Limb (tissue), 2 donors: ENCODE data around the gene DUSP15.

Experiments used
- DNase-seq, 2 donors: peaks; one replicate each; pipeline ENCODE4 v3.0.0-alpha.2; 2016; ENCODE audit errors: extremely low spot score in 2 of 2

Gene DUSP15

DNA sequence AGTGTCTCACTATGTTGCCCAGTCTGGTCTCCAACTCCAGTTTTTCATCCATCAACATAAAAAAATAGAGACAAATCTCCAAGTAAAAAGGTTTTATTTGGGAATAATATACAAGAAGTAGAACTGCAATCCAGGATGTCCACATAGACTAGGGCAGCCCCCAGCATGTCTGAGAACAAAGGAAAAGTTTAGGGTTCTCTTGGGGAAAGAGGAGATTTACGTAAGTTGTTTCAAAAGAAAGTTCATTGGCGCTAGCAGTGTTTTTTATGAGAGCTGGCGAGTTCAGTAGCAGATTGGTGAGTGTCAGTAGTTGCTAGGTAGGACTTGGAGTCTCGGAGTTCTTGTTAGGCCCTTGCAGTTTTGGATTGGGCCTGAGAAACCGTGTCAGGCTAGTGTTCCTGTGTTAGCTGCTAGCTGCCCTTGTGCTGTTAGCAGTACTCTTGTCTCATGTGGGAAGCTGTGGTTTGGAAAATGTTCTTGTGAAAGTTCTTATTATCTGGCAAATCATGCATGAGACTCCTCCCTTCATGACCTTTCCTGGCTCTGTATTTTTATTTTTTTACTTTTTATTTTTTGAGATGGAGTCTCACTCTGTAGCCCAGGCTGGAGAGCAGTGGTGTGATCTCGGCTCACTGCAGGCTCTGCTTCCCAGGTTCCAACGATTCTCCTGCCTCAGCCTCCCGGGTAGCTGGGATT, 24.8 kb upstream of the DUSP15 start:
- no peak for DNase-seq

DNA sequence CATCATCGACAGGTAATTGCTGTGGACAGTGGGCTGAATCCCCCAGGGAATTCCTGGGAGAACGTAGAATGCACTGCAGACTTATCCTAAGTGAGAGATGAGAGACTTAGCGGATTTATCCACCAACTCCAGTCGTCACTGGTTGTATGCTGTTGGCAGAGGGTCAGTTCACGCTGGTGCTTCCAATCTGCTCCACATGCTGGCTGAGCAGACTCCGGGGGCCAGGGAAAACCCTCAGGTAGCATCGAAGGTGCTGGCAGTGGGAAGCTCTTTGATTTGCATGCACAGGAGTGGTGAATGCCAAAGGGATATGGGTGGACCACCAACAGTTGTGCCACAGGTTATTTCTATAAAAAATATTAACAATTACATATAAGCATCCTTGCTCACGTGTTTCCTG, 20.3 kb upstream of the DUSP15 start:
- DNase-seq, result no peak

DNA sequence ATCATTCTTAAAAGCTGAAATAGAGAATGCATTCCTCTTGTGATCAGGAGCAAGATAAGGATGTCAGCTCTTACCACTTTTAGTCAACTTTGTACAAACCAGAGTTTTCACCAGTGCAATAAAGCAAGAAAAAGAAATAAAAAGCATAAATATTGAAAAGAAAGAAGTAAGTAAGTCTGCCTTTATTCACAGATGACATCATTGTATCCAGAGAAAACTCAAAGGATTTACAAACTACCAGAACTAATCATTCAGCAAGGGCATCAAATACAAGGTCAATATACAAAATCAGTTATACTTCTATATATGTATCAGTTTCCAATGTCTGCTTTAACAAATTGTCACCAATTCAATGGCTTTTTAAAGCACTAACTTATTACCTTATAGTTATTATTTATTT, 13.5 kb upstream of the DUSP15 start:
- DNase-seq, result no peak

DNA sequence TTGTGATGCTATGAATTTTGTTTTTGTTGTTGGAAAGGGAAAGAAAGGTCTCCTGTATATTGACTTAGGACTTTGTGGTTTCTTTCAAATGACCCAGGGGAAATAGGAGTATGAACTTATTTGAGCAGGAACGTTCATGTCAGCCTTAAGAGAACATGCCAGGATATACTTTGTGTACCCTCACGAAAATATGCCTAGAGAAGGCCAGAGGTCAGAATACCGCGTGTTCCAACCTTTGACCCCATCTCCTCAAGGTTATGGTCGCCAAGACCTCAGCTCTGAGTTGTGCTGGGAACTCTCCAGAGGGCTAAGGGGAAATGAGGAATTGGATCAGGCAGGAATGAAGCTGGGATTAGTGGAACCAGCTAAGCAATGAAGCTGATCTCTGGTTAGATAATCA, 11.6 kb upstream of the DUSP15 start:
- DNase-seq, result no peak

DNA sequence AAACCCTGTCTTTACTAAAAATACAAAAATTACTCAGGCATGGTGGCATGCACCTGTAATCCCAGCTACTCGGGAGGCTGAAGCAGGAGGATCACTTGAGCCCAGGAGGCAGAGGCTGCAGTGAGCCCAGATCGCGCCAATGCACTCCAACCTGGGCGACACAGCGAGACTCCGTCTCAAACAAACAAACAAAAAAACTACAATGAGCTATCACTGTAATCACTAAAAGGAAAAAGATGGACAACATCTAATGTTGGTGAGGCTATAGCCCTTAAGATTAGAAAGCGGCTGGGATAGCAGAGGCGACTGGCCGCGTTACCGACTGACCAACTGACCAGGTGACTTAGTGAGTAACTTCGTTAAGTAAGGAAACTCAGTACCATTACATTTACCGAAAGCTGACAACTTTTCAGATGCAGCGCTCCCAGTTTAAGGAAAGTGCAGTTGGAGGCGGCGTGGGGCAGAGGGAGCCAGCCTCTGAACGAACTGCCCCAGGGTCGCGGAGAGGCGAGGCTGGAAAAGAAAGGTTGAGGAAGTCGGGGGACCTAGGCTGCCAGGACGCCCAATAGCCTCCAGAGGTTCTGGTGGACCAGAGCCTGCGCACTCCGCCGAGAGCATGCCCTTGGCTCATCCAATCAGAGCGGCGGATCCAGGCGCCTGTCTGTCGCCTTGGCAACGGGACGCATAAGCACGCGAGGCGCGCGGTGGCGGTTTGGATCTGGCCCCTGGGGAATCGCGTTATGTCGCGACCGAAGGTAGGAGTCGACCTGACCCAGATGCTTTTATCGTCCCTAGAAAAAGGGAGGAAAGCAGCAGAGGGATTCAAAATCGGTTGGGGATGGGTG, 9.0 kb upstream of the DUSP15 start:
- peak; percentile 88 to 94 for DNase-seq

DNA sequence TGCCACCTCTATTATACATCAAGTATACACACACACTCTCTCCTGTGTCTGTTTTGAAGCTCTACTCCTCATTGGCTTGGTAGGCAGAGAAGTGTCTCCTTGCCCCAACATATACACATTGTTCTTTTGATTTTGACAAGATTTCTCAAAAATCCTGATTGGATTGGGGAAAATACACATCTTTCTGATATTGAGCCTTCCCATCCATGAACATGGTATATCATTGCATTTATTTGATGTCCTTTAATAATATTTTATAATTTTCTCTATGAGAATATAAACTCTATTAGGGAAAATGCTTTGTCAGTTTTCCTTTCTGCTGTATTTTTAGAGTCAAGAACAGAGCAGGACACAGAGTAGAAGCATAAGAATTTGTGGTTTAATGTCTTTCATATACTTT, 7.4 kb upstream of the DUSP15 start:
- no peak for DNase-seq

DNA sequence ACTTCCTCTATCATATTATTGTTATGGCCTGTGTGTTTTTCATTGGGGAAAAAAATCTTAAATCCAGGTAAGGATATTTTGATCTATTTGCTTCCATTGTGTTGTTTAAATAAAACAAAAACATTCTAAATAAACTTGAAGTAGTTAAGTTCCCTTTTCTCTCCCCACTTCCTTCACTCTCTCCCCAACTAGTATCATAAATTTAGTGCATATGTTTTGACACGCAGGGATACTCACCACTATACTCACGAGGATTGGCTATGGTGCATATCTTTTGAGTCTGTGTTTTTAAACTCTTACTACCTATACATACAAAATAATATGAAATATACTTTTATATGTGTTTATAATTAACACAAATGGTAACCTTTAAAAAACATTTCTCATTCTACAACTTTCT, 5.3 kb upstream of the DUSP15 start:
- no peak for DNase-seq

DNA sequence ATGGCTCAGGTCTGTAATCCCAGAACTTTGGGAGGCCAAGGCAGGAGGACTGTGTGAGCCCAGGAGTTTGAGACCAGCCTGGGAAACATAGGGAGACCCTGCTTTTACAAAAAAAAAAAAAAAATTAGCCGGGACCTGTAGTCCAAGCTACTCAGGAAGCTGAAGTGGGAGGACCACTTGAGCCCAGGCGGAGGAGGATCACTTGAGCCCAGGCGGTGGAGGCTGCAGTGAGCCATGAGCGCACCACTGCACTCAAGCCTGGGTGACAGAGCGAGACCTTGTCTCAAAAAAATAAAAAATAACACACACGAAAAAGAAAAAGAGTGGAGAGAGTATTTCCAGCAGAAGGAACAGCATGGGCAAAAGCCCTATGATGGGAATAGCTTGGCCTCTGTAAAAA, 2.1 kb upstream of the DUSP15 start:
- no peak for DNase-seq

DNA sequence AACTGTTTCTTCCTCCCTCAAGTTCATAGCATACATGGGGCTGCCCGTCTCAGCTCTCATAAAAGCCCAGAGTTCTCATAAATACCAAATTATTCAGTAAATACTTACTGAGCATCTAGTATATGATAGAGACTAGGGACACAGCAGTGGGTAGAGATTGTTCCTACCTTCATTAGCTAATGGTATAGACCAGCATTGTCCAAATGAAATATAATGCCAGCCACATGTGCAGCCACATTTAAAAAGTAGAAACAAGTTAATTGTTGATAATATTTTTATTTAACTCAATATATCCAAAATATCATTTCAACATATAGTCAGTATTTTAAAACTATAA, 1.3 kb upstream of the DUSP15 start:
- DNase-seq, result no peak

DNA sequence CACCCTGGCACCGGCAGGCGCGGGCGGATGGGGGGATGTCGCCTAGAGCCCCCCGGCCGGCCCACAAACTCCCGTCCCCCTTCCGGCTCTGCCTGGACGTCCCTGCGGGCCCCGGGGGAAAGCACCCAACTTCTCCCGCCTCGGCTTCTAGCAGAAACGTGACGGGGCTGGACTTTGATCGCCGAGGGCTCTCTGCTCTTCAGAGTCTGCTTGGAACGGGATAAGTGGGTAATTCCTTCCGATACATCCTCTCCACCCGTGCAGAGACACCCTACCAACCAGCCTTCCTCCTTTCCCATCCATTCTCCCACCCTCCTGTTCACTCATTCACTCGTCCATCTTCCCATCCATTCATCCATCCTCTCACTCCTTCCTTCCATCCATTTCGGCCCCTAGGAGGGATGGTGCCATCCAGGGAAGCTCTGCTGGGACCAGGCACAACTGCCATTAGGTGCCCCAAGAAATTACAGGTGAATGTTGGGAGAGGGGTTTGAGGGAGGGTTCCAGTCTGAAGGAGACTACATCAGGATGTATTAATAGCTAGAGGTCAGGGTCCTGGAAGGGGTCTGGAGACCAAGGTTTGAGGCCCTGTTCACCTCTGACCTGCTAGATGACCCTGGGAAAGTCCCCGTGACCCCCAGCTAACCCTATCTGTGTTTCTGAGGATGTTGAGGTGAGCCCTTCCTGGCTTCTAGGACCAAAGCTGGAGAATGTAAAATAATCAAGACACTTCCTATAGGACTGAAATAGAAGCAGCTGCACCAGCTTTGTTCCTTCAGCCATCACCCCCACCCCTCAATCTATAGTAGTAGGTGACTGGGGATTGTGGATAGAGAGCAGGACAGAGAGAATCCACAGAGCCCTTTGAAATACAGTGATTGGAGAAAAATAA, 645 bp upstream of the DUSP15 start:
- DNase-seq, result no peak

DNA sequence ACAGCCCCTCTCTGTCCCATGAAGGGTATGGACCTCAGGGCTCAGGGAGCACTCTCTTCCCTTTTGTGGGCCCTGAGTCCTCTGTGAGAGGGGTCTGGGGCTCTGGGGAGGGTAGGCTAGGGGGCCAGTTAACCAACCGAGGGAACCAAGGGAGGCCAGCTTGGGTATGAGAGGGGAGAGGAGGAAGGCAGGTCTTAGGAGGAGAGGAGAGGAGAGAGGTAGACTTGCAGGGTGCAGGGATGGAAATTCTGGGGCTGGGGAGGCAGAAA, 720 bp downstream of the DUSP15 start:
- no peak for DNase-seq

DNA sequence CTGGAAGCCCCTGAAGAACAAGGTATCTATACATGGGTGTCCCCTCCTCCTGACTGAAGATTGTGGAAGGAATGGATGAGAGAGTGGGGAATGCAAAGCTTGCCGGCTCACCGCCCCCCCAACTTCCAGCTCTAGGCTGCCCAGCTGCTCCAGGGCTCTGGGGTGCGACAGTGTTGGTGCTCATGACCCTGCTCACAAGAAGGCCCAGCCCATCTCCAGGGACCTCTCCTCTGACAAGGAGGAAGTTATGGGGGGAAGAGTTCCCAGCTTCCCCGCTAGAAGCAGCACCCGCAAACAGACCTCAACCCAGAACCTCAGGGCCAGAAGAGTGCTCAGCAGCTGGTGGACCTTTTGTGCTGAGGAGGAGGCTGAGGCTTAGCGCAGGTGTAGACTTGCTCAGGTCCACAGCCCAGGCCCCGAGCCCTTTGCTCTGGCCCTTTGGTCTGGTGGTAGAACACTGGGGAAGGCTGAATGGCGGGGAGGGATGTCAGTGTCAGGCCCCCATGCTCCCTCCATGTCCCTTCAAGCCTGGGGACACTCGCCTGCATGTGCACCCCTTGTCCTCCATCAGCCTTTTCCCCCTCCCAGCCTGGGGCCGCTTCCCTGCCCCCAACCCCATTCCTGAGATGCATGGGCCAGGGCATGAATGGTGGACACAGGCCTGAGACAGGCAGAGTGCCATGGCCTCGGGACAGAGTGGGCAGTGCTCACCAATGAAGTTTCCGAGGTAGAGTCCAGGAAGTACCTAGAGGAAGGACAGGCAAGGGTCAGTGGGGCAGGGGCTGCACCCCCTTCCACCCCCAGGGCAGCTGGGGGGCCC, 1.3 kb downstream of the DUSP15 start:
- no peak for DNase-seq

DNA sequence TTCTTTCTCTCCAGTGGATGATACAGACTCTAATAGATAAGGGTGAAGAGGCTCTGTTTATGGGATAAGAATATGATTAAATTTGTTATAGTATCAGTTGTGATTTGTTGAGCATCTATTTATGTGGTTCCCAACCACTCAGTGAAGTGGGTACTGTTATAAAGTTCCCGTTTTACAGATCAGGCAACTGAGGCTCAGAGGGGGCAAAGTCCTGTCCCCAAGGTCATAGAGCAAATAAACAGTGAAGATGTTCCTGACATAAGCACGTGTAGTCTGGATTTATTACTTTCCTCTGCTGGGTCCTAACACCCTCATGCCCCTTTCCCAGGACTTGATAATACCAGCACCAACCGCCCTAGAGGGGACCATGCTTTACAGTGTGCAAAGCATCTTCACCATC, 4.1 kb downstream of the DUSP15 start:
- DNase-seq, result no peak

DNA sequence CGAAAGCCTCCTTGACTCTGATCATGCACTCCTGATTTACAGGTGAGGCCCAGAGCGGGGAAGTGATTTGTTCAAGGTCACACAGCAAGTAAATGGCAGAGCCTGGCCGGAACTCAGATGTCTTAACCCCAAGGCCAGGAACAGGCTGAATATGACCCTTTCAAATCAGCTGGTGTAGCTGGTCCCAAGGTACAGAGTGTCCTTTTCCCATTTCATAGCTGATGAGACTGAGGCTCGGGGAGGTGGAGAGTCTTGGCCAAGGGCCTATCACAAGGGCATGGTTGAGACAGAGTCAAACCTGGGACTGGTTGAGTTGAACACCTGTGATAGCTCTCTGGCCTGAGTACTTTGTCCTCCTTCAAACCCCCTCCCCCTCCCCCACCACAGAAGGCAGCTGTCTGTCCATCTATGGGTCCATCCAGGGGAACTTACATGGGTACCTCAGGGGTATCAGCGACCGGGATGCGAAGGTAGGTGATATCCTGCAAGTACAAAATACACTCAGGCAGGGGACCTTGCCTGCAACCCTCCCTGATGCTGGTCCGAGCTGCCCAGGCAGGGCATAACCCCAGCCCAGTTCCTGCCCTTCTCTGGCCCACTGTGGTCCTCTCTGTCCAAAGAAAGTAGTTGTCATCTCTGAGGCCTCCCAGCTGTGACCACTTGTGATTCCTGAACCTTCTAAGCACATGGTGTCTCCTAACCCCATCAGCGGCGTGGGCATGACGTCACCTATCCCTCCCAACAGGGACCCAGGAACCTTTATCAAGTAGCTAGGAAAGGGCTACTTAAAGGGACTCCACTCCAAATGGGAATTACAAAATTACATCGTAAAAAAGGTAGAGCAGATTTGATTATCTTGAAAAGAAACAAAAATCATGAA, 5.6 kb downstream of the DUSP15 start:
- DNase-seq, result no peak

DNA sequence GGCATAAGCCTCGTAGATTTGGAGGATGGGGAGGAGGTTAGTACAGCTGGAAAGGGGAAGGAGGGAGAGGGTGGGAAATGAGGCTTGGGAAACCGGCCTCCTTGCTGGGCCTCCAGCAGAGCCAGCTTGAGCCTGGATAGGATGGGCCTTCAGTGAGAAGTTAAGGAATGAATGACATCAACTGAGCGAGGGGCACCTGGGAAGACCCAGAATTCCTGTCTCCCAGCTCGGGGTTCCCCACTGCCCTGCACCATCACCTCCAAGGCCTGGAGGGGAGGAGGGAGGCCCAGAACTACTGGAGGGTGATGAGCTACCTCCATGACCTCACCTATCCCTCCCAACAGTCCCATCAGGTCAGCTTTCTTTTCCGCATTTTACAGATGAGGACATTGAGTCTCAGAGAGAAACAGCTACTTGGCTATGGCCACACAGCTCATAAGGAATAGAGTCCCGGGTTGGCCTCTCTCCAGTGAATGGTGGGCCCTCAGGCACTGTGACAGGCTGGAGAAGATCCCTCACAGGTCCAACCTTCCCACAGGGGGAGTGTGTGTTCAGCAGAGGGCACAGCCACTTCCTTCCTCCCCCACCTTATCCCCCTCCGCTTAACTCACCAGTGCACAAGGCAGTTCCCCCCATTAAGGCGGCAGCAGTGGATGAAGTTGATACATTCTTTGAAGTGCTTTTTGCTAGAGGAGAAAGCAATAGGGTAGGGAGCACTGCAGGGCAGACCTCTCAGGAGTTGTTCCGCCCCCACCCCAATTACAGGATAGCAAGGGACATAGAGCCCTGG, 6.8 kb downstream of the DUSP15 start:
- DNase-seq, result no peak

DNA sequence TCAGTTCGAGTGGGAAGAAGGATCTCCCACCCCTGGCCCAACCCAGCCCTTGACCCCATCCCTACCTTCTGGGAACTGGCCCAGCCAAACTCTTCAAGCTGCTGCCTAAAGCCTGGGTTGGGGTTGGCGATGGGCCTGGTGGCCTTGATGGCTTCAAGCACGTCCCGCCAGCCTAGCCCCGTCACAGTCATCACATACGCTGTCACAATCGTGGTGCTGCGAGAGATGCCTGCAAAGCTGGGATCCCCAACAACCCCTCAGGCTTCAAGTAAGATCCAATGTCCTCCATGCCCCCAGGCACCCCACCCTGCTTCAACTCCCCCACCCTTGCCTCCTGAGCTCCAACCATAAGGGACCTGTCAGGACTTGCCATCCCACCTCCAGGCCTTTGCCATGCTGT, 7.8 kb downstream of the DUSP15 start:
- no peak for DNase-seq

DNA sequence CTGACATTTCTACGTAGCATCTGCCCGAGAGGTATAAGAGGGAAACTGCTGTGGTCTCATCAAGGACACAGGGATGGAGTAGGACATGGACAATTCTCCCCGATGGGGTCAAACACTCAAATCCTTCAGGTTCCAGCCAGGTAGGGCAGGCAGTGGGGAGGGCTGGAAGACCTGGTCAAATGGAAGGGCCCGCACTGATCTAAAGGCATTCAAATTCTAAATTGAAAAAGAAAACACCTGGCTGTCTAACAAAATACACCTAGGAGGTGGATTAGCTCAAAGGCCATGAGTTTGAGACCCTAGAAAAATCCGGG, 8.2 kb downstream of the DUSP15 start:
- DNase-seq, result no peak

DNA sequence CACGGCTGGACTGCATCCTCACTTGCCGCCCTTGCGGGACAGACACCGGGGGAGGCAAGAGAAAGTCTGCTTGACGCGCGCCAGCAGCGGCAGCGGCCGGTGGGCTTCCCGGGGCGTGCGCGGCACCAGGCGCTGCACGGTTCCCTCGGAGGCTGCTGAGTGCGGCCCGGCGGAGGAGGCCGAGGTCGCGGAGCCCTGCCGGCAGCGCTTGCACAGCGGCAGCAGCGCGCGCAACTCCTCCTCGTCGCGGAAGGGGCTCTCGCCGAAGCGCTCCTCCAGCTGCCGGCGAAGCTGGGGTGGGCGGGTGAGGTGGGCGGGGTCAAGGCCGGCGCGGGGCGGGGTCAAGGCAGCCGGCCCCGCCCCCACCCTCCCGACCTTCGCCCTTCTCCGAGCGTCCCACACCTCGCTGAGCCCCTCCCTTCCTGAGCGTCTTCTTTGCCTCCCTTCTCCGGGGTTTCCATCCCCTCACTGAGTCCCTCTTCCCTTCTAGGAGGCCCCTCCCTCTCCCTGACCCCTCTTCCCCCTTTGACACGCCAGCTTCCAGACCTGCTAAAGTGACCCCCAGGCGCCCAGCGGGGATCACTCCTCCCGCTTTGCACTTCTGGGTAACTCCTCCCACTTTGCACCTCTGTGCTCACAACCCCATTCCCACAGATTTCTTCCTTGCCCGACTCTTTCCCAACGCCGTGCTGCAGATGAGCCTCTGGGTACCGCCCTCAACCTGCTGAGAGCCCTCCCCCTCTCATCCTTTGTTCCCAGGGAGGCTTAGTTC, 8.8 kb downstream of the DUSP15 start:
- peak; percentile 74 to 84 for DNase-seq

DNA sequence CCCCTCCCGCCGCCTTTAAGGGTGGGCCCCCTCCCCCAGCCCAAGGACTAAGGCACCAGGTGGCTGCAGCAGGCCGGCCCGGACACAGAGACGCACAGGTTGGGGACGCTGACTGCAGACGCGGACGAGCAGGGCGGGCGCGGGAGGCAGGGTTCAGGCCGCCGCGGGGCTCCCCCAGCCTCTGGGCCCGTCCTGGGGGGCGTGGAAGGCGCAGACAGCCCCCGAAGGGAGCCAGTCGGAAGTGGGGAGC, 9.3 kb downstream of the DUSP15 start:
- DNase-seq, result peak in 1 of 2 donors; percentile 63
